Stomach (tissue), 4 donors: ENCODE results near the gene PGPEP1.

Source experiments
- CTCF ChIP-seq, 7 experiments: fragments of 450-650 bp in 4 of 7; fragments of 200-600 bp in 3 of 7; sonication (generic) in 3 of 7; IDR thresholded peaks; one replicate each; pipeline ENCODE4 v1.5.1; 2016 to 2019; ENCODE audit warnings: antibody characterized with exemption in 7 of 7, control low read depth in 2 of 7, mild to moderate bottlenecking in 1 of 7
- EP300 ChIP-seq: sonication (generic); formaldehyde crosslinking; IDR thresholded peaks from one replicate; pipeline ENCODE4 v1.6.1; 2017; ENCODE audit warnings: antibody characterized with exemption
- POLR2A ChIP-seq, 4 donors: fragments of 450-650 bp; IDR thresholded peaks; one replicate each; pipeline ENCODE4 v1.6.1; 2016; ENCODE audit warnings: antibody characterized with exemption in 4 of 4, control low read depth in 2 of 4, mild to moderate bottlenecking in 1 of 4, moderate library complexity in 1 of 4
- POLR2AphosphoS5 ChIP-seq, 3 donors: sonication (generic); formaldehyde crosslinking; IDR thresholded peaks; one replicate each; pipeline ENCODE4 v1.6.1; 2016; ENCODE audit warnings: antibody characterized with exemption in 3 of 3

GRCh38 chr19:18392417-18392816 lies 52.0 kb downstream of the PGPEP1 start:
- TF ChIP-seq CTCF (IDR thresholded peaks at IDR 0.05), result no peak
- TF ChIP-seq POLR2A (IDR thresholded peaks at IDR 0.05), result no peak
- no peak for TF ChIP-seq EP300
- peak in 2 of 3 donors; percentile 27 to 67 for TF ChIP-seq POLR2AphosphoS5 (IDR thresholded peaks at IDR 0.05)
